H1 (cell line): ENCODE results near the gene IVNS1ABP.

Experiments
- BACH1 ChIP-seq: IDR thresholded peaks from 2 replicates; pipeline ENCODE4 v1.6.1; 2012; ENCODE audit warnings: low read length, improper control_type of control experiment
- CEBPB ChIP-seq: IDR thresholded peaks from 2 replicates; pipeline ENCODE4 v1.6.1; 2012; ENCODE audit warnings: low read depth, low read length
- CHD2 ChIP-seq: IDR thresholded peaks from 2 replicates; pipeline ENCODE4 v1.6.1; 2012; ENCODE audit warnings: low read length, improper control_type of control experiment
- CTCF ChIP-seq, 3 experiments: IDR thresholded peaks; 1 replicate in 2 of 3; 2 replicates in 1 of 3; pipeline versions ENCODE4 v1.5.1 to v1.6.1; 2011; ENCODE audit warnings: low read length in 3 of 3, mild to moderate bottlenecking in 3 of 3, inconsistent platforms in 2 of 3, low read depth in 1 of 3, moderate library complexity in 1 of 3; ENCODE audit not compliant: insufficient read depth in 1 of 3; ENCODE audit errors: control extremely low read depth in 1 of 3
- EP300 ChIP-seq, 2 experiments: IDR thresholded peaks; 1 replicate in 1 of 2; 2 replicates in 1 of 2; pipeline ENCODE4 v1.6.1; 2011 to 2012; ENCODE audit warnings: low read depth in 2 of 2, low read length in 2 of 2, mild to moderate bottlenecking in 2 of 2, borderline replicate concordance in 1 of 2, inconsistent platforms in 1 of 2, moderate library complexity in 1 of 2
- EZH2 ChIP-seq: fragments of 200-600 bp; sonication (generic); IDR thresholded peaks from 2 replicates; pipeline ENCODE4 v1.7.1; 2012; ENCODE audit warnings: low read depth, mild to moderate bottlenecking, moderate library complexity, low read length, inconsistent platforms; ENCODE audit not compliant: severe bottlenecking
- HDAC6 ChIP-seq: IDR thresholded peaks from one replicate; pipeline ENCODE4 v1.7.1; 2012; ENCODE audit warnings: low read depth, mild to moderate bottlenecking, inconsistent platforms, low read length, moderate library complexity
- POLR2A ChIP-seq, 2 experiments: IDR thresholded peaks; 1 replicate in 1 of 2; 2 replicates in 1 of 2; pipeline ENCODE4 v1.6.1; 2011; ENCODE audit warnings: low read depth in 2 of 2, low read length in 2 of 2, mild to moderate bottlenecking in 2 of 2; ENCODE audit errors: control extremely low read depth in 1 of 2
- POLR2AphosphoS5 ChIP-seq: IDR thresholded peaks from 2 replicates; pipeline ENCODE4 v1.6.1; 2011; ENCODE audit warnings: low read depth, low read length
- RBBP5 ChIP-seq: IDR thresholded peaks from 2 replicates; pipeline ENCODE4 v1.7.1; 2012; ENCODE audit warnings: low read depth, mild to moderate bottlenecking, inconsistent platforms, low read length, moderate library complexity, borderline replicate concordance
- SP4 ChIP-seq: IDR thresholded peaks from 2 replicates; pipeline ENCODE4 v1.6.1; 2012; ENCODE audit warnings: low read length, inconsistent platforms
- USF2 ChIP-seq: IDR thresholded peaks from 2 replicates; pipeline ENCODE4 v1.6.1; 2011; ENCODE audit warnings: low read length, improper control_type of control experiment

GRCh38 chr1:185289880-185290279 lies 27.2 kb downstream of the IVNS1ABP start:
- no peak for TF ChIP-seq POLR2AphosphoS5
- TF ChIP-seq BACH1, result no peak
- TF ChIP-seq CTCF (IDR thresholded peaks at IDR 0.05; ENCODE audit: control extremely low read depth in 1 of 3, insufficient read depth in 1 of 3, low read depth in 1 of 3, low read length in 3 of 3), result no peak
- TF ChIP-seq EZH2, result no peak
- TF ChIP-seq RBBP5, result no peak
- no peak for TF ChIP-seq SP4
- no peak for TF ChIP-seq CHD2
- TF ChIP-seq HDAC6, result no peak
- no peak for TF ChIP-seq USF2
- TF ChIP-seq EP300 (IDR thresholded peaks at IDR 0.05; ENCODE audit: borderline replicate concordance in 1 of 2, low read depth in 2 of 2, low read length in 2 of 2), result no peak
- no peak for TF ChIP-seq CEBPB
- TF ChIP-seq POLR2A (IDR thresholded peaks at IDR 0.05; ENCODE audit: control extremely low read depth in 1 of 2, low read depth in 2 of 2, low read length in 2 of 2), result no peak
